Spleen (tissue), 11 donors: ENCODE data around the gene SLC39A13. TPM values are rescaled to one million over a fixed set of nuclear protein-coding genes. Genes with fewer than 3 reads are reported as not detected.

Experiments used
- DNase-seq: peaks from one replicate; pipeline ENCODE4 v3.0.0-alpha.2; 2020
- H3K27ac ChIP-seq, 8 donors: fragments of 200-600 bp; sonication (generic) in 7 of 8; 1 replicate in 4 of 8; 2 replicates in 4 of 8; pipeline versions ENCODE4 v1.5.0 to v1.8.0; 2016 to 2021; ENCODE audit warnings: inconsistent platforms in 4 of 8, mild to moderate bottlenecking in 4 of 8, moderate library complexity in 1 of 8
- H3K27me3 ChIP-seq, 7 donors: fragments of 200-600 bp; sonication (generic) in 6 of 7; replicated peaks in 1 of 7; 1 replicate in 4 of 7; 2 replicates in 3 of 7; pipeline versions ENCODE4 v1.5.0 to v1.8.0; 2016 to 2021; ENCODE audit warnings: inconsistent platforms in 3 of 7, mild to moderate bottlenecking in 1 of 7
- H3K36me3 ChIP-seq, 6 donors: fragments of 200-600 bp; sonication (generic) in 5 of 6; 1 replicate in 4 of 6; 2 replicates in 2 of 6; pipeline versions ENCODE4 v1.5.0 to v1.8.0; 2016 to 2021; ENCODE audit warnings: inconsistent platforms in 2 of 6
- H3K4me1 ChIP-seq, 6 donors: fragments of 200-600 bp; sonication (generic) in 5 of 6; 1 replicate in 3 of 6; 2 replicates in 3 of 6; pipeline versions ENCODE4 v1.5.0 to v1.8.0; 2016 to 2021; ENCODE audit warnings: inconsistent platforms in 3 of 6
- H3K4me3 ChIP-seq, 8 donors: fragments of 200-600 bp; sonication (generic) in 7 of 8; 1 replicate in 4 of 8; 2 replicates in 4 of 8; pipeline versions ENCODE4 v1.5.0 to v1.8.0; 2016 to 2021; ENCODE audit warnings: inconsistent platforms in 4 of 8, mild to moderate bottlenecking in 4 of 8, moderate library complexity in 2 of 8
- H3K9me3 ChIP-seq, 8 donors: fragments of 200-600 bp; sonication (generic) in 7 of 8; 1 replicate in 4 of 8; 2 replicates in 4 of 8; pipeline versions ENCODE4 v1.5.0 to v1.8.0; 2016 to 2021; ENCODE audit warnings: inconsistent platforms in 4 of 8
- POLR2A ChIP-seq, 3 donors: fragments of 450-650 bp; IDR thresholded peaks; one replicate each; pipeline ENCODE4 v1.5.1; 2017; ENCODE audit warnings: antibody characterized with exemption in 3 of 3, mild to moderate bottlenecking in 1 of 3
- POLR2AphosphoS5 ChIP-seq, 3 donors: sonication (generic); formaldehyde crosslinking; IDR thresholded peaks; one replicate each; pipeline ENCODE4 v1.5.1; 2017; ENCODE audit warnings: antibody characterized with exemption in 3 of 3
- WGBS, 5 donors: extraction: QIAGEN DNeasy Blood & Tissue Kit in 3 of 5; methylation state at CpG; one replicate each; pipeline versions ENCODE4 v1.1.5 to v1.1.7; 2013 to 2018; 5-methylcytosine and 5-hydroxymethylcytosine counted together
- intact Hi-C: fragments of 100-400 bp; cut with DNase I; formaldehyde crosslinking; loops from one replicate; pipeline ENCODE4 v1.15.0; 2023; ENCODE audit warnings: low total_unique reads
- polyA plus RNA-seq, 3 donors: library from polyadenylated mRNA; stranded (reverse); fragments of 200-250 nt; gene quantifications; one replicate each; pipeline ENCODE4 v1.2.1, GENCODE V29; 2013
- total RNA-seq, 7 donors: library from RNA; depleted of rRNA in 3 of 7; stranded (reverse); fragments of >200 nt in 3 of 7; fragmentation: NEBNext Ultra II Directional in 4 of 7; extraction: Animal tissue kit (Norgen Biotek cat#: 25700) in 4 of 7; gene quantifications; one replicate each; pipeline versions ENCODE4 v1.1.0 to v1.2.1, GENCODE V29; 2016 to 2021
- TF ChIP-seq, protein P1 (sequence below), 11 experiments: fragments of 200-600 bp in 7 of 11; fragments of 450-650 bp in 4 of 11; sonication (generic) in 4 of 11; IDR thresholded peaks in 8 of 11; conservative IDR thresholded peaks in 3 of 11; 1 replicate in 7 of 11; 2 replicates in 4 of 11; pipeline versions ENCODE4 v1.4.0 to v1.8.0; 2016 to 2021; ENCODE audit warnings: antibody characterized with exemption in 11 of 11, inconsistent platforms in 4 of 11, mild to moderate bottlenecking in 1 of 11
- donor health status: healthy with polysubstance abuse.
- donor health status: DM: no; HTN: no; CAD: no; lungs with moderate emphysema.
- donor health status: DM: no; HTN: no; CAD: no.
- donor health status: Bipolar disorder and iron deficiency.
- donor health status: healthy.
- donor health status: DM: no; HTN: no; CAD: no.
- donor health status: DM: yes; HTN: yes; CAD: no.

Gene SLC39A13
- total and polyA plus RNA-seq, 10 donors: 21.7 to 48.4 (median 40.4) TPM

DNA sequence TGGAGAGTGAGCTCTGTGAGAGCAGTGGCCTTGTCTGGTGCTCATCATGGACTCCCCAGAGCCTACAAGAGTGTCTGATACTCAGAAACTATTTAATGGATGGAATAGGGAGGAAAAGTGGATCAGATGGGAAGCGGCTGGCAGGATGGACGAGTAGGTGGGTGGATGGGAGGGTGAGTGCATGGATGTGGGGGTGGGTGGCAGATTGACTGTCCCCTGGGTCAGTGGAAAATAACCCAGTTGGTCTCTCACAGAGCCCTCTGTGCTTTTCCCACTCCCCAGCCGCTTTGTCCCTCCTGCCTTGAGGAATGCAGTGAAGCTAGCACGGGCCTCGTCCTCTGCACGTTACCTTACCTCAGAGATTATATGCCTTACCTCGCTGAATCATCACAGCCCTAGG, 36.0 kb upstream of the SLC39A13 start:
- TF ChIP-seq POLR2A (IDR thresholded peaks at IDR 0.05) (no peak), POLR2AphosphoS5 (IDR thresholded peaks at IDR 0.05) (no peak)
- TF ChIP-seq, protein P1, sequence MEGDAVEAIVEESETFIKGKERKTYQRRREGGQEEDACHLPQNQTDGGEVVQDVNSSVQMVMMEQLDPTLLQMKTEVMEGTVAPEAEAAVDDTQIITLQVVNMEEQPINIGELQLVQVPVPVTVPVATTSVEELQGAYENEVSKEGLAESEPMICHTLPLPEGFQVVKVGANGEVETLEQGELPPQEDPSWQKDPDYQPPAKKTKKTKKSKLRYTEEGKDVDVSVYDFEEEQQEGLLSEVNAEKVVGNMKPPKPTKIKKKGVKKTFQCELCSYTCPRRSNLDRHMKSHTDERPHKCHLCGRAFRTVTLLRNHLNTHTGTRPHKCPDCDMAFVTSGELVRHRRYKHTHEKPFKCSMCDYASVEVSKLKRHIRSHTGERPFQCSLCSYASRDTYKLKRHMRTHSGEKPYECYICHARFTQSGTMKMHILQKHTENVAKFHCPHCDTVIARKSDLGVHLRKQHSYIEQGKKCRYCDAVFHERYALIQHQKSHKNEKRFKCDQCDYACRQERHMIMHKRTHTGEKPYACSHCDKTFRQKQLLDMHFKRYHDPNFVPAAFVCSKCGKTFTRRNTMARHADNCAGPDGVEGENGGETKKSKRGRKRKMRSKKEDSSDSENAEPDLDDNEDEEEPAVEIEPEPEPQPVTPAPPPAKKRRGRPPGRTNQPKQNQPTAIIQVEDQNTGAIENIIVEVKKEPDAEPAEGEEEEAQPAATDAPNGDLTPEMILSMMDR (IDR thresholded peaks at IDR 0.05 in 8 of 11, conservative IDR thresholded peaks at IDR 0.05 in 3 of 11): no peak
- H3K4me1 ChIP-seq: peaks cover 4 to 97% (median 27%) of the 10 kb centered on the region in 6 donors
- intact Hi-C loops: loop anchor here (2.0 kb wide), 1 partner anchor 40 kb away; no protein-coding TSS in a partner anchor
- peak overlapping the region in 2 of 8 donors; percentile 27 to 98 for H3K27ac ChIP-seq
- H3K4me3 ChIP-seq: no peak overlapping the region
- 72 to 89% (median 84%) methylated on average over 7 of the region's 7 CpGs for WGBS, 5 donors
- no peaks in the 10 kb centered on the region for H3K27me3 ChIP-seq
- DNase-seq: peak; percentile 61
- H3K36me3 ChIP-seq: peaks cover 0 to 89% (median 25%) of the 10 kb centered on the region in 6 donors
- H3K9me3 ChIP-seq: no peaks in the 10 kb centered on the region

DNA sequence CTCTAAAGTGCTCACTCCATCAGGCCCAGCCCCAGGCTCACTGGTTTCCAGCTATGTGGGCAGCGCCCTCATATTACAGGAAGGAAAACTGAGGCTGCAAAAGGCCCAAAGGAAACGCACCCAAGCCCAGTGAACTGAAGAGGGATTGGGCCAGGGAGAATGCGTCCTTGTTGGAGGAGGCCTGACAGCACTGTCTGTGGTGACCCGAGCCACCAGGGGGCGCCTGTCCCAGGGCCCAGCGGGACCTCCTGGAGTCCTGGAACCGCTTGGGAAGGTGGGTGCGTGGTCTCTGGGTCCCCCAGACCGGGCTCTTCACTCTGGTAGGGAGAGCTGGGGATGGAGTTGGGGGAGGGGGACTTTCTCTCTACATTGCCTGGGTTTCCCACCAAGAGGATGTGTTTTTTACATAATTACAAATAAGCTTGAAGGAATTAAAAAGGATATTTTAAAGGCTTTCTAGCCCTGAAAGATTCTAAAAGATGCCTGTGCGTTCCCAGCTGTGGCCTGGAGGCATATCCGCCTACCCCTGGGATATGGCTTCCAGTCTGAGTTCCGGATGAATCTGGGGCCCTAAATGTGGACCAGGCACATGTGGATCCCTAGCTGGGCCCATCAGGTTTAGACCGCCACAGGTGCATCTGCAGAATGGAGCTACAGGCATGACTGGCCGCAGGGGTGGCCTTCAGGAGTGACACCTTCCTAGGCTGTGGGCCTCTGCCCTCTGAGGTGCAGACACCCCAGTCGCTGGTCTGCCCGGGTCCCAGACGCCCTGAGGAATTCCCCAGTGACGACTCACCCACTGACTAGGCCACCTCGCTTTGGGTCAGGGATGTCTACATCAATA, 34.3 kb upstream of the SLC39A13 start:
- peaks cover 0 to 72% (median 17%) of the 10 kb centered on the region in 6 donors for H3K36me3 ChIP-seq
- peak; percentile 96 for DNase-seq
- no peaks in the 10 kb centered on the region for H3K9me3 ChIP-seq
- peak overlapping the region; percentile 30 to 98 (median 94) for H3K27ac ChIP-seq
- TF ChIP-seq POLR2A (IDR thresholded peaks at IDR 0.05): no peak
- TF ChIP-seq POLR2AphosphoS5 (IDR thresholded peaks at IDR 0.05): peak; percentile 73 to 83 (median 74)
- TF ChIP-seq, protein P1 (IDR thresholded peaks at IDR 0.05 in 8 of 11, conservative IDR thresholded peaks at IDR 0.05 in 3 of 11): peak; percentile 88 to 97 (median 93)
- H3K27me3 ChIP-seq: no peaks in the 10 kb centered on the region
- intact Hi-C loops: loop anchor here (2.0 kb wide), 1 partner anchor 39 kb away; no protein-coding TSS in a partner anchor
- H3K4me3 ChIP-seq: peak overlapping the region in 5 of 8 donors; percentile 45 to 77 (median 56)
- WGBS, 5 donors: 36 to 47% (median 40%) methylated on average over 15 to 19 of the region's 19 CpGs
- peaks cover 4 to 90% (median 30%) of the 10 kb centered on the region in 6 donors for H3K4me1 ChIP-seq

DNA sequence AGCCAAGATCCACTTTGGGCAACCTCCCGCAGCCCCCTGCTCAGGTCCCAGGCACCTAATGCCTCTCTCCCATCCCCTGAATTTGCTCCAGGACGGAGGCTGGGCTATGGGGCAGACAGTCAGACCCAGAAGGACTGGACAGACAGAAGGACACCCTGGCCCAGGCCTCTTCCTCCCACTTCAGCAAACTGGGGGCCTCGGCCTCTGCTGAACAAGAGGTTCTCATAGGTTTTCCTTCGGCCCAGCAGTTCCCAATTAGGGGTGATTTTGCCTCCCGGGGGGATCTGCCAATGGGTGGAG, 33.7 kb upstream of the SLC39A13 start:
- peaks cover 4 to 87% (median 32%) of the 10 kb centered on the region in 6 donors for H3K4me1 ChIP-seq
- no peaks in the 10 kb centered on the region for H3K27me3 ChIP-seq
- TF ChIP-seq, protein P1 (IDR thresholded peaks at IDR 0.05 in 8 of 11, conservative IDR thresholded peaks at IDR 0.05 in 3 of 11): no peak
- no peak for TF ChIP-seq POLR2A (IDR thresholded peaks at IDR 0.05)
- TF ChIP-seq POLR2AphosphoS5 (IDR thresholded peaks at IDR 0.05): no peak
- H3K4me3 ChIP-seq: peak overlapping the region in 6 of 8 donors; percentile 45 to 77 (median 54)
- intact Hi-C loops: no loop called here
- H3K9me3 ChIP-seq: no peaks in the 10 kb centered on the region
- peak; percentile 78 for DNase-seq
- 62 to 84% (median 74%) methylated on average over 5 of the region's 5 CpGs for WGBS, 5 donors
- H3K36me3 ChIP-seq: peaks cover 0 to 66% (median 17%) of the 10 kb centered on the region in 6 donors
- H3K27ac ChIP-seq: peak overlapping the region; percentile 30 to 98 (median 94)

DNA sequence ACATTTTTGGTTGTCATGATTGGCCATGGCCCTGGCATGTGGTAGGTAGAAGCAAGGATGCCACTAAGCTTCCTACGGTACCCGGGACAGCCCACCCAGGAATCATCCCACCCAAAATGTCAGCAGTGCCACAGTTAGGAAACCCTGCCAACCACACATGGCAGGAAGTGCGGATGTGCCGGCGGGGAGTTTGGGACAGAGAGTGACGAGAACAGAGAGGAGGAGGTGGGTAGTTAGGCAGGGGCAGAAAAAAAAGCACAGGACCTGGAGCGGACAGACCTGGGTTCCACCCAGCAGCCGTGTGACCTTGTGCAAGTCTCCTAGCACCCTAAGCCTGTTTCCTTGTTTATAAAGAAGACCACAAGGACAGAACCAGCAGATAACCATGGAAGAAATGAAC, 33.4 kb upstream of the SLC39A13 start:
- Histone ChIP-seq H3K27me3 (no peaks in the 10 kb centered on the region), H3K4me3 (peak overlapping the region in 7 of 8 donors; percentile 31 to 77 (median 52)), H3K27ac (peak overlapping the region; percentile 19 to 98 (median 94)), H3K9me3 (no peaks in the 10 kb centered on the region), H3K4me1 (peaks cover 4 to 84% (median 32%) of the 10 kb centered on the region in 6 donors), H3K36me3 (peaks cover 0 to 63% (median 17%) of the 10 kb centered on the region in 6 donors)
- intact Hi-C loops: no loop called here
- peak; percentile 75 for DNase-seq
- WGBS, 5 donors: 30 to 69% (median 49%) methylated on average over 8 of the region's 8 CpGs
- TF ChIP-seq POLR2AphosphoS5 (IDR thresholded peaks at IDR 0.05): no peak
- TF ChIP-seq, protein P1 (IDR thresholded peaks at IDR 0.05 in 8 of 11, conservative IDR thresholded peaks at IDR 0.05 in 3 of 11): peak in 1 of 11 experiments; percentile 5
